KOPT-K1 (cell line): Measurements from ENCODE around the gene USP32.

Experiments
- H3K27ac ChIP-seq: fragments of 200-600 bp; sonication (generic); 2 replicates; pipeline ENCODE4 v1.5.1; 2016; ENCODE audit warnings: antibody characterized with exemption, mild to moderate bottlenecking, low read depth, low read length; ENCODE audit not compliant: poor library complexity, severe bottlenecking
- H3K36me3 ChIP-seq: fragments of 200-600 bp; sonication (generic); 2 replicates; pipeline ENCODE4 v1.5.1; 2017; ENCODE audit warnings: antibody characterized with exemption, mild to moderate bottlenecking, low read length, moderate library complexity; ENCODE audit not compliant: insufficient read depth
- H3K9me3 ChIP-seq: fragments of 200-600 bp; sonication (generic); 2 replicates; pipeline ENCODE4 v1.5.1; 2017; ENCODE audit warnings: antibody characterized with exemption, low read length, mild to moderate bottlenecking; ENCODE audit not compliant: insufficient read depth, poor library complexity, severe bottlenecking

USP32 gene

GRCh38 chr17:60139438-60140285, 252.3 kb downstream of the USP32 start:
- Histone ChIP-seq H3K27ac (no peak overlapping the region), H3K9me3 (no peaks in the 10 kb centered on the region), H3K36me3 (no peaks in the 10 kb centered on the region)

GRCh38 chr17:60138769-60139437, 253.0 kb downstream of the USP32 start:
- H3K36me3 ChIP-seq = no peaks in the 10 kb centered on the region
- no peaks in the 10 kb centered on the region for H3K9me3 ChIP-seq
- H3K27ac ChIP-seq = no peak overlapping the region

GRCh38 chr17:60137731-60138130, 254.2 kb downstream of the USP32 start:
- H3K9me3 ChIP-seq = no peaks in the 10 kb centered on the region
- H3K27ac ChIP-seq = no peak overlapping the region
- peaks cover under 1% of the 10 kb centered on the region; the same call in 1 of the 2 replicates for H3K36me3 ChIP-seq

GRCh38 chr17:60135951-60136666, 255.8 kb downstream of the USP32 start:
- Histone ChIP-seq H3K27ac (no peak overlapping the region), H3K9me3 (no peaks in the 10 kb centered on the region), H3K36me3 (peaks cover 11% of the 10 kb centered on the region; the same call in 1 of the 2 replicates)

GRCh38 chr17:60135151-60135950, 256.6 kb downstream of the USP32 start:
- Histone ChIP-seq H3K36me3 (peaks cover 11% of the 10 kb centered on the region; the same call in 1 of the 2 replicates), H3K27ac (peak overlapping the region; percentile 52), H3K9me3 (no peaks in the 10 kb centered on the region)

GRCh38 chr17:60134396-60135150, 257.4 kb downstream of the USP32 start:
- Histone ChIP-seq H3K36me3 (peaks cover 11% of the 10 kb centered on the region; the same call in 1 of the 2 replicates), H3K27ac (peak overlapping the region; percentile 52), H3K9me3 (no peaks in the 10 kb centered on the region)

GRCh38 chr17:60130466-60130865, 261.5 kb downstream of the USP32 start:
- no peak overlapping the region for H3K27ac ChIP-seq
- no peaks in the 10 kb centered on the region for H3K9me3 ChIP-seq
- H3K36me3 ChIP-seq = peaks cover 11% of the 10 kb centered on the region; the same call in 1 of the 2 replicates

GRCh38 chr17:60129164-60129563, 262.8 kb downstream of the USP32 start:
- H3K36me3 ChIP-seq = peaks cover 11% of the 10 kb centered on the region; the same call in 1 of the 2 replicates
- H3K9me3 ChIP-seq = no peaks in the 10 kb centered on the region
- no peak overlapping the region for H3K27ac ChIP-seq
